Cerebellar nuclear complex (tissue), 1 donor: Measurements from ENCODE around the gene CMKLR1.

Source experiments
- DNase-seq, 2 experiments: peaks; one replicate each; lab custom pipeline; 2025; lab: John Stamatoyannopoulos, UW

The CMKLR1 gene

GRCh38 chr12:108361606-108362005, 22.5 kb upstream of the CMKLR1 start:
- DNase-seq = no peak

DNA sequence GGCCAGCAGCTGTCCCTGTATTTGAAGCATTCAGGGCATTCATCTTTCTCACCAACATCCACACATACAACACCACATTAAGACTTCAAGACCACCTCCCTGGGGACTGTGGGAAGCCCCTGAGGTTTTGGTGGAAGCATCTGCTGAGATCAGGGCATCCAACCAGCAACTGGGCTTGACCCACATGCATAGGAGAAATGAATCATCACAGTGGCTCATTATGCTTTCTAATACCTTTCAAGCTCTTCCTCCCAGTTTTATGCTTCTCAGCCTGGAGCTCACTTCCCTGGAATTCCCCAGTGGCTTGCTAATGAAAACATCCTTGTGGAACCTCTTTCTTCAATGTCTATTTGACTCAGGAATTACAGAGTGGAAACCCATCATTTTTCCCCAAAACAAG, 21.4 kb upstream of the CMKLR1 start:
- no peak for DNase-seq

DNA sequence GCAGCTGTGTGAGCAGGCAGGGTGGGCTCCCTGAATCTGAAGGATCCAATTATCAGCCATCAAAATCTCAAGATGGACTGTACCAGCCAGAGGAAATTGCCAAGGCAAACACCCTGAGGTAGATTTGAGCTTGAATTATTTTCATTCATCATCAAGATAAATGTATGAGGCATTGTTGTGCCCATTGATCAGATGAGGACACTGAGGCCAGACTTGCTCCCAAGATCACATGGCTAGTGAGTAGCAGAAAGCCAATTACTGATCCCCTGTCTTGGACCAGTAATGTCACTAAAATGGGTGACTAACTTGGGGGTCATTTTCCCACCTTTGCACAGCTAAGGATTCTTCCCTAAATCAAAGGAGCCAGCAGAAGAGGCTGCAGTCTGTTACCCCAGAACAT, 20.9 kb upstream of the CMKLR1 start:
- DNase-seq = no peak

DNA sequence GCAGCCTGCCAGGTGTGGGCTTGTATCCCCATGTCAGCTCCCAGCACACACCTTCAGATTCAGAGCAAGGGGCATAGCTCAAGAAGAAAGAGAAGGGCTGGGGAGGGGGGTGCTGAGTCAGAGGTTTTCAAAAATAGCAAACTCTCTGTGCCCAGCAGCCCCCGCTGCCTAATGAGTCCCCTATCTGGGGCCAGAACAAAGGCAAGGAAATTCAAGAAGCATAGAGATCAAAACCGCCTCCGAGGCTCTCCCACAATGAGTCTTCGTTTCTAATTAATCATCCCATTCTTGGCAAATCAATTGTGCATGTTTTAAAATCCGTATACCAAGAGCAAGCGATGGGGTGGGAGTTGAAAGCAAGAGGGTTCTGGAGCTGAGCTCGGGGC, 19.5 kb upstream of the CMKLR1 start:
- DNase-seq = no peak

DNA sequence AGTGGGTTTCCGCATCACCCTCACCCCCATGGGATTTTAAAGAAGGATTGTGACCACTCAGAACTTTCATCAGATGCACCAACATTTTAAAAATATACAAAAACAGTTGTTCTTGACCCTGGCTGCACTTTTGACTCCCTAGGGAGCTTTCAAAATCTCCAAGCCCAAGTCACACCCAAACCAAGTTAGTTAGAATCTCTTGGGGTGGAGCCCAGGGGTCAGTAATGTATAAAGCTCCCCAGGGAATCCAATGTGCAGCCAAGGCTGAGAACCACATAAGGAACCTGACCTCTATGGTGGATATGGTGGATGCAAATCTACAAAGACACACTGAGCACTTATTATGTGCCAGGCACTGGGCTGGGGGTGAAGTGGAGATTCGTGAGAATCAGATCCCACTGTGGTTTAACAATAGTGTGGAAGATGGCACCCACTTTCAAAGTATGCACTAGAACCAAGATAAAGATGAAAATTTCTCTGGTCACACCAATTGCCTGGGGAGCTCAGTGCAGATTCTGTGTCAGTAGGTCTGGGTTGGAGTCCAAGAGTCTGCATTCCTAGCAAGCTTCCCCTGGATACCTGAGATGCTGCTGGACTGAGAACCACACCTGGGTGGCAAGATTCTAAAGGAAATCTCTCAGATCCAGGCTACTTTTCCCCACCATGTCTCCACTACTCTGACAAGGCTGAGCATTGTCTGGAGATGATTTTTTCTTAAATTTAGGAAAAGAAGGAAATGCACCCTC, 18.9 kb upstream of the CMKLR1 start:
- no peak for DNase-seq

DNA sequence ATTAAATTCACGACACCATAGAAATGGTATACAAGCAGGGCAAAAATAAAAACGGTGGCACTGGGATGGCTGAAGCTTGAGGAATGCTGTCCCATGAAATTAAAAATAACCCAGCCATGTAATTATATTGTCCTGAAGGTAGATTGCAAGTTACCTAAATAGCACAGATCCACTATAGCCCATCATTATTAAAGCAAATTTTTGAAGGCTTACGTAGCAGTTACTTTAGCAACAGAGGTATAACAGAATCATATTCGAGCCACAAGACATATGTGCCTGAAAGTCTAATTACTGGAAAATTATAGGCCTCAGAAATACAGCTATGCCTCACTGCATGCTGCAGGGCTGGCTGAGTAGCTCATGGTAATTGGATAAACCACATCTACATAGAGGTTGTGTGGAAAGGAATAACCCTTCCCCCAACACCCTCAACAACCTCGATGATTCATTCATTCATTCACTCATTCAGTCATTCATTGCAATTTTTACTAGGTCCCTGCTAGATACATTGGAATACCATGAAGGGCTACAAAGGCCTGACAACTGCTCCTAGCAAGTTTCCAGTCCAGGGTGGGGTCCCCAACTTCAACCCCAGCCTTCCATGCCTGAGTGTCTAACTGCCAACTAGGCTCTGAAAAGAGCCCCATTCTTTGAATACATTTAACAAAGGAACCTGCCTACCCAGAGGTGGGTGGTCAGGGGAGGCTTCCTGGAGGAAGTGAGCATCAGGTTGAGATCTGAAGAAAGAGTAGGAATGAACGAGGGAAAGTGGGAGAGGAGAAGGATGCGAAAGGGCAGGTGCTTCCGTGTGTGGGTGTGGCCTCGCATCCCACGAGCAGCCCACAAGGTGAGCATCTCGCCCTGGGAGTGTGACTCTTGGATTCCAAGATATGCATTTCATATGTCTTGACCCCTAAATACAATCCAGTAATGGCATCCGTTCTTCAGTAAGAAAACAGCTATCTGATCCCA, 18.0 kb upstream of the CMKLR1 start:
- no peak for DNase-seq

GRCh38 chr12:108355069-108355468, 16.0 kb upstream of the CMKLR1 start:
- DNase-seq = no peak

DNA sequence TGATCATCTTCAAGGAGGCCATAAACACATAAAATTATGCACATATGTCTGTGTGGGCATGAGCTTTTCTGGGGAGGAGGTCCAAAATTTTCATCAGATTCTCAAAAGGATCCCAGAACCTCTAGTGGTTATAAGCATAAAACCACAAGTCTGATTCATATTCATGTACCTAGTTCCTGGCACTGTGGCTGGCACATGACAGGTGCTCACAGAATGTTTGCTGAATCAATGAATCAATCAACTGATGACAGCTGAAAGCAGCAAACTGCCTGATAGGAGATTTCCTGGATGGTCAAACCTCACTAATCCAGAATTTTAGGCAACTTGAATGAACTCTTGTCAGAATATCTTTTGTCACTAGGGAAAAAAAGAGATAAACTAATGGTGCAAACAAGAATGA, 13.5 kb upstream of the CMKLR1 start:
- DNase-seq = no peak

DNA sequence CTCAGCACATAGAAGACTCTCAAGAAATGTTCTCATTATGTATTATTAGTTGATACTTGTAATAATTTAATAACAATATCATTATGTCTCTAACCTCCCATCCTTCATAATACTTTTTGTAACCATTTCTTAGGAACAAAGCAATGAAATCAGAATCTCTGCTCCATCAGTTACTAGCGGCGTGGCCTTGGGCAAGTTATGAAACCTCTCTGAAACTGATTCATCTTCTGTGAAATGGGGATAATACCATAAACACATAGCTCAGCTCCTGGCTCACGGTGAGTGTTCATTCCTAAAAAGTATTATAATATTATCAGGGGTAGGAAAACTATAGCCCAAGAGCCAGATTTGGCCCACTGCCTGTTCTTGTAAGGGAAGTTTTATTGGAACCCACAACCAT, 11.4 kb upstream of the CMKLR1 start:
- DNase-seq = no peak

GRCh38 chr12:108349278-108349688, 10.2 kb upstream of the CMKLR1 start:
- no peak for DNase-seq

- DNase-seq = no peak
These were observed 9.7 kb upstream of the CMKLR1 start for GRCh38 chr12:108348842-108349241.

DNA sequence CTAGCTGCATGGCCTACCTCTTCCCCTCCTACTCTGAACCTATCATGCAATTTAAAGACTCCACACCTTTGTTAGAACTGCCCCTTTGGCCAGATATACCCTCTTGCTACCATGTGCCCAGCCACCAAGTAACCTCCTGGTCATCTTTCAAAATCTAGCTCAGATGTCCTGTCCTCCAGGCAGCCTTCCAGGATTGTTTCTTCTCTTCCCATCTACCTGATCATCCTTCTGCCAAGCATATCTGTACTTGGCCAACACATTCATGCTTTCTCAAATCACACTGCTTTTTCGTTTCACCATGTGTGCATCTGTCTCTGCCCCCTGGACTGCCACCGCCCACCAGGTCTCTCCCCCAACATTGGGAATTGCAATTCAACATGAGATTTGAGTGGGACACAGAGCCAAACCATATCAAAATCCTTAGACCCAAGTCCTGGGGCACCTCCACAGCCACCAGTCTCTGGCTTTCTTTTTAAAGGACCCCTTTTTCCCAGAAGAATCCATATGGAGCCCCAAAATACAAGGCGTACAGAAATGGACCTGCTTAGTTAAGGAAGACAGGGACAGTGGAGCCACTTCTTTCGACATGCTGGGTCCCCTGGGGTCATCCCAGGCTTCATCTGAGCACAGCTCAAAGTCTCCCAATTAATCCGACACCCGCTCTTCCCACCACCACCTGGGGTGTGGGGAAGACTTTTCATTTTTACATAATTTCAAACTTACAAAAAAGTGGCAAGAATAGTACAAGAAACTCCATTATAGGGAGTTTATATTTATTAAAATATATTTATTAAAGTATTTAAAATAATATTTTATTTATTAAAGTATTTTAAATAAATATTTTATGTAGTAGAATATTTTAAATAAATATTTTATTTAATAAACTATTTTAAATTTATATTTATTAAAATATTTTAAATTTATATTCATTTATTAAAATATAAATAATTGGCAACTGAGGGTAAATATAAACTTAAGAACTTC, 7.9 kb upstream of the CMKLR1 start:
- no peak for DNase-seq

DNA sequence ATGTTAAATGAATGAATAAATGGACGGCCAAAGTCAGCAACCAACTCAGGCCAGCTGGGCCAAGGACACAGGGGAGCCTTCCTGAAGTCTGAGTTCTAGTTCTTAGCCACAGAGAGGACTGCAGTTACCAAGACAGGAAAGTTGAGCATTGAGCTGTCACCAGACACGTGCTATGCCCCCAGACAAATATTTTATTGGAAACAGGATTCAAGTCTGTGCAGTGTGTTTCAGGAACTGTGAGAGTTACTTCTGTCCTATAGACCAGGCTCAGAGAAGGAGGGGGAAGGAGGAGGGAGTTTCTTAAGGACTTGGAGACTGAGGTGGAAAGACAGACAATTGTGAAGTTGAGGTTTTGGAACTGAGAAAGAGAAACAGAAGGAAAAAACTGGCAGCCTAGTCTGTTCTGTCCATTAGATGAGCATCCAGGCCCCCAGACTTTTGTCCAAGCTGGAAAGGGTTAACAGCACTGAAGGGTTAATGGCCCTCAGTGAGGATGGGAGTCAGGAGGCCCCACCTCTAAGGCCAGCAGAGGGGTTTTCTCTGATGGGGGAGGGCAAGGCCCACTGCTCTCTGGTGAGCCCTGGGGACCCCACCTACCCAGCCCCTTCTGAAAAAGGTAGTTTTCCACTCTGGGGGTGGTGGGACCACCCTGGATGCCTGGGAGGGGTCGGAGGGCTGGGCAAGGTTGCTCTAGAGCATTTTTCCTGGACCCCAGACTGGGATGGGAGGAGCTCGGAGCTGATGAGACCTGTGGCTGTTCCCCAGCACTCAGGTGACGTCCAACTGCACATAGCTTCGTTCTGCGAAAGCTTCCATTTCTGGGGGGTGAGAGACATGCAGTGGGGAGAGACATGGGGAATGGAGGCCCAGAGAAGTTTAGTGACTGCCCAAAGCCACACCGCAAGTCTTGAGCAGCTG, 6.9 kb upstream of the CMKLR1 start:
- DNase-seq = no peak

- no peak for DNase-seq
These were observed 3.9 kb upstream of the CMKLR1 start for GRCh38 chr12:108342985-108343384.

- no peak for DNase-seq
These were observed 3.0 kb upstream of the CMKLR1 start for GRCh38 chr12:108341854-108342847.

- DNase-seq = no peak
These were observed 2.2 kb upstream of the CMKLR1 start for GRCh38 chr12:108341356-108341755.

GRCh38 chr12:108340037-108340436, 926 bp upstream of the CMKLR1 start:
- no peak for DNase-seq

DNA sequence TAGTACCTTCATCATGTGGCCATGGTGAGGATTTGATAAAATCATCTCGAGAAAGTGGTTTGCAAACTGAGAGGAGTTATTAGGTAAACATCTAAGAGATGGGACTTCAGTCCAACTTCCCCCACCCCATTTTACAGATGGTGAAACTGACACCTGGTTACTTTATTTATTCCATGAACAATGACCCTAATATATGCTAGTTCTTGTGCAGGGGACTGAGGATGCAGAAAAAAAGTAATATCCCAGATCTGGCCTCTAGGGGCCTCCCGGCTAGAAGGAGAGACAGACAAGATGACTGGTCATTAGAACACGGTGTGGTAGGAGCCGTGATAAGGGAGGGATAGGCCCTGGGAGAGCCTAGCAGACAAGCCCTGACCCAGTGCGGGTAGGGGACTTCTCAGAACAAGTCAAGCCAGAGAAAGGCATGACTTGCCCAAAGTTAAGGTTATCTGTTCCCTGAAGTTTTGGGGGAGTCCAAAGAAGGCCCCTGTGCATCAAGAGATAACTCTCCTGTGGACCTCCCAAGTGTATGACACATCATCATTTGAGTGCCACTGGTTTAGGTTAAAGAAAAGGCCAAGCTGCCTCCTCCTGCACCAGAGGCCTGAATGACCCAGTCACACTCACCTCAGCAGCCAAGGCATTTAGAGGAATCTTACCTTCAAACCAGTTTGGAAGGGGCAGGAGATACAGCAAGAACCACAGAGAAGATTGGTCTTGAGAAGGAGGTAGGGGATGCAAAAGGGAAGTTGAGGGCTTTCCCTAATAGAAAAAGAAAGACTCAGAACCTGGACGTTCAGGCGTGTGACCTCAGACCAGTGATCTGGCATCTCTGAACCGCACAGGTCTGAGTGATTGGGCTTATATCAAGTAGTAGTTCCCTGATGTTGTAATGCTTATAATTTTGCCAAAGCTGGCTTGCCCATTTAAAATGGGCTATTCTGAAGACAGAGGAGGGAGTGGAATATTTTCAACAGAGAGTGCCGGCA, 1.6 kb downstream of the CMKLR1 start:
- DNase-seq = no peak
